ENCODE measurements around the gene DDX51. TPM values are rescaled to one million over a fixed set of nuclear protein-coding genes. Genes with fewer than 3 reads are reported as not detected.
A peak's percentile ranks its signal among the peaks of the same experiment; 100 is the strongest.

The DDX51 gene
- total and polyA plus RNA-seq, 2 of the 4 experiments (the other 2 are of a cell fraction) = 3.8 to 14.5 TPM

DNA sequence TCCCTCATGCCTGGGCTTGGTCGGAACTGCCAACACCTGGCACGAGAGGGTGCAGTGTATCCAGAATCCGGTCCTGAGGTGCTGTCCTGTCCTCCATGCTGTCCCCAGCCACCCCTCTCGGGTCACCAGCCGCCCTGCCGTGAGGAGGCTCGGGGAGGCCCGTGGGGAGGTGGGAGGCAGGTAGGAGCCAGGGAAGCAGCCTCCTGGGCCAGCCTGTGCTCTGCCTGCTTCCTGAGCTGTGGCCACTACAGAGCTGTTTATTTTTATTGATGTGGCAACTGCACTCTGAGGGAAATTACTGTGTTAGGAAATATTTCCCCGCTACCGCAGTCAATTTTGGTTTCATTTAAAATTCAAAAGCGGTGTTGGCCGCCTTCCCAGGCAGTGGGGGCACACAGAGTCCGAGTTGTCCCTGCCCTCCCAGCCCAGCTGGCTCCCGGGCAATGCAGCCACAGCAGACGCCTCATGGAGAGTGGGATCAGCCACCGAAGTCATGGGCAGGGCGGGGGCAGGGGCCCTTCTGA is 18.5 kb upstream of the DDX51 start:
- peak overlapping the region; percentile 41 for H3K4me2 ChIP-seq (ENCODE audit: low read depth, low read length)
- no peak overlapping the region for H3K4me3 ChIP-seq (ENCODE audit: insufficient read depth, low read depth, low read length)
- H3K56ac ChIP-seq (ENCODE audit: extremely low read depth, insufficient read depth, low read length) = no peak overlapping the region
- no peak overlapping the region for H4K5ac ChIP-seq (ENCODE audit: low read depth, low read length)
- peaks cover 11% of the 10 kb centered on the region; the same call in 1 of the 2 replicates for H4K20me1 ChIP-seq (ENCODE audit: insufficient read depth, low read length)
- peak overlapping the region; percentile 63 for H2AFZ ChIP-seq (replicated peaks; ENCODE audit: low read length, poor library complexity)
- H2BK20ac ChIP-seq (ENCODE audit: low read depth, low read length) = no peak overlapping the region
- no peak overlapping the region for H2BK120ac ChIP-seq (ENCODE audit: low read depth, low read length)
- H3K27ac ChIP-seq (ENCODE audit: insufficient read depth, low read length) = no peak overlapping the region
- peaks cover 7% of the 10 kb centered on the region for H3K4me1 ChIP-seq (ENCODE audit: control insufficient read depth, insufficient read depth, low read length)
- dilution Hi-C loops (cut with HindIII; ENCODE audit: low sequenced_read_pairs, unreplicated experiment) (no loop called here), in situ Hi-C loops (cut with MboI; ENCODE audit: low sequenced_read_pairs) (no loop called here), intact Hi-C loops (cut with micrococcal nuclease) (no loop called here)
- POLR2A ChIA-PET (ENCODE audit: unreplicated experiment) = no interaction called here
- BruUV-seq (replicated peaks) = no TSS peak
- no peak overlapping the region for H2BK5ac ChIP-seq (ENCODE audit: low read depth, low read length, poor library complexity, severe bottlenecking)
- no peak overlapping the region for H3K9ac ChIP-seq (ENCODE audit: low read depth, low read length)
- 0% methylated on average over 1 of the region's 17 CpGs; no CpG with 5 or more reads in 1 of the 2 experiments for WGBS, 2 experiments (ENCODE audit: extremely low coverage in 2 of 2, insufficient read length in 1 of 2)
- H3K14ac ChIP-seq (replicated peaks; ENCODE audit: low read depth, low read length) = no peak overlapping the region
- CTCF ChIA-PET = interaction anchor here (1.4 kb wide), 1 partner anchor 9 kb away, joined by 5 read pairs; no protein-coding TSS in a partner anchor
- H4K91ac ChIP-seq (ENCODE audit: insufficient read depth, low read depth, low read length) = no peak overlapping the region
- peaks cover 10% of the 10 kb centered on the region; the same call in 1 of the 2 replicates for H3K9me1 ChIP-seq (ENCODE audit: insufficient read depth, low read length)
- peak overlapping the region; percentile 78 for H2AK9ac ChIP-seq (replicated peaks; ENCODE audit: low read depth, low read length, poor library complexity)
- peak; percentile 91 for ATAC-seq (ENCODE audit: low read depth)
- no peaks in the 10 kb centered on the region; the same call in 1 of the 2 replicates for H3K36me3 ChIP-seq (ENCODE audit: control insufficient read depth, insufficient read depth, low read length)
- H3K79me1 ChIP-seq (ENCODE audit: low read depth in 1 of 2, low read length in 2 of 2) = no peaks in the 10 kb centered on the region
- H3K23ac ChIP-seq (ENCODE audit: low read depth, low read length) = no peak overlapping the region
- TF ChIP-seq CHD1 (IDR thresholded peaks at IDR 0.05; ENCODE audit: low read depth, low read length) (no peak), FOS (IDR thresholded peaks at IDR 0.05; ENCODE audit: low read depth, low read length) (0 out of 2 replicates have a peak, but pooled peaks have one; percentile 29), MAZ (IDR thresholded peaks at IDR 0.05; ENCODE audit: borderline replicate concordance, low read depth, low read length) (peak; percentile 72; the same call in 1 of the 2 replicates), BHLHE40 (IDR thresholded peaks at IDR 0.05; ENCODE audit: low read depth, low read length) (peak; percentile 64; the same call in 1 of the 2 replicates), SMC3 (IDR thresholded peaks at IDR 0.05; ENCODE audit: low read depth, low read length) (no peak), CEBPB (IDR thresholded peaks at IDR 0.05; ENCODE audit: low read depth, low read length) (peak; percentile 93)
- 0 out of 2 replicates have a peak overlapping the region, but pooled peaks have one; percentile 33 for H2AK5ac ChIP-seq (ENCODE audit: low read depth, low read length)
- no peak overlapping the region for H3K4ac ChIP-seq (ENCODE audit: low read depth, low read length)
- no peak overlapping the region for H2BK15ac ChIP-seq (ENCODE audit: low read depth, low read length)
- DNase-seq = peak; percentile 77
- H3K27me3 ChIP-seq (ENCODE audit: control insufficient read depth, insufficient read depth, low read length) = peaks cover 6% of the 10 kb centered on the region; the same call in 1 of the 2 replicates
- no peak overlapping the region for H3K18ac ChIP-seq (ENCODE audit: low read depth, low read length)
- no peak overlapping the region for H4K8ac ChIP-seq (ENCODE audit: low read depth in 2 of 2, low read length in 2 of 2)
- H3K9me3 ChIP-seq (ENCODE audit: control insufficient read depth, insufficient read depth, low read length) = no peaks in the 10 kb centered on the region
